Body of pancreas (tissue), 4 donors: ENCODE results near the gene CHST8. TPM values are rescaled to one million over a fixed set of nuclear protein-coding genes. Genes with fewer than 3 reads are reported as not detected.

Experiments used
- ATAC-seq: fragments of 150-250 bp; one replicate; pipeline ENCODE4 v1.9.1; 2016
- DNase-seq, 4 donors: peaks; one replicate each; pipeline ENCODE4 v3.0.0-alpha.2; 2019
- H3K27ac ChIP-seq, 4 donors: fragments of 200-600 bp; sonication (generic); 1 replicate in 3 of 4; 2 replicates in 1 of 4; pipeline versions ENCODE4 v1.5.1 to v1.6.1; 2016 to 2019; ENCODE audit warnings: mild to moderate bottlenecking in 1 of 4, mixed read lengths in 1 of 4, moderate library complexity in 1 of 4
- H3K27me3 ChIP-seq, 2 donors: fragments of 200-600 bp; sonication (generic); one replicate each; pipeline ENCODE4 v1.6.0; 2016; ENCODE audit warnings: mild to moderate bottlenecking in 1 of 2
- H3K36me3 ChIP-seq, 2 donors: fragments of 200-600 bp; sonication (generic); replicated peaks in 1 of 2; 2 replicates each; pipeline ENCODE4 v1.5.1; 2016; ENCODE audit warnings: low read depth in 2 of 2; ENCODE audit not compliant: insufficient read depth in 1 of 2
- H3K4me1 ChIP-seq: fragments of 200-600 bp; sonication (generic); one replicate; pipeline ENCODE4 v1.6.0; 2016
- H3K4me3 ChIP-seq, 2 donors: fragments of 200-600 bp; sonication (generic); 1 replicate in 1 of 2; 2 replicates in 1 of 2; pipeline ENCODE4 v1.5.1; 2016 to 2019
- H3K9me3 ChIP-seq, 3 donors: fragments of 200-600 bp; sonication (generic); 1 replicate in 2 of 3; 2 replicates in 1 of 3; pipeline ENCODE4 v1.5.1; 2016
- POLR2A ChIP-seq, 3 donors: fragments of 450-650 bp; IDR thresholded peaks; one replicate each; pipeline ENCODE4 v1.6.1; 2016; ENCODE audit warnings: antibody characterized with exemption in 3 of 3, mild to moderate bottlenecking in 2 of 3
- WGBS, 2 donors: methylation state at CpG; one replicate each; pipeline ENCODE4 v1.1.5; 2017; 5-methylcytosine and 5-hydroxymethylcytosine counted together
- intact Hi-C: fragments of 100-400 bp; cut with DNase I; formaldehyde crosslinking; loops from one replicate; pipeline ENCODE4 v1.15.1; 2023
- total RNA-seq, 2 donors: library from RNA; depleted of rRNA; stranded (reverse); fragments of >200 nt; gene quantifications; one replicate each; pipeline ENCODE4 v1.1.0, GENCODE V29; 2016
- TF ChIP-seq, protein P1 (sequence below), 7 experiments: fragments of 450-650 bp in 4 of 7; fragments of 200-600 bp in 3 of 7; sonication (generic) in 3 of 7; IDR thresholded peaks; one replicate each; pipeline ENCODE4 v1.5.1; 2016 to 2019; ENCODE audit warnings: antibody characterized with exemption in 7 of 7

Gene CHST8
- total RNA-seq, 2 donors from 2014 or later: 0.26 TPM; not detected in 1

DNA sequence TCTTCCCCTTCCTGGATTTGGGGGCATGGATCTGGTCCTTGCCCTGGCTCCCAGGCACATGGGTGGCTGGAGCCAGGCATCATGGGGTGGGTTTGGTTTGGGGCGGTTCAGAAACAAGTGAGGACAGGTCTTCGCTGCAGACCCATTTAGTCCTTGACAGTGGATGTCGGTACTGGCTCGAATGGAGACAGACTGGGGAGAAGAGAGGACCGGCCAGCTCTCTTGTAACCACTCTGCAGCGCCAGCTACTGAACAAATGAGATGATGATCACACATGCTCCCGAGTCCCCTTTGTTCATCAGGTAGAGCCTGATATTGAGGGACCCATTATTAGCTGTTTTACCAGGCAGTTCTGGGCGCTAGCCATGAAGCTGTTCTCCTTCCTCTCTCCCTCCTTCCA is 64.5 kb downstream of the CHST8 start:
- no peak for ATAC-seq
- Histone ChIP-seq H3K4me1 (peaks cover 10% of the 10 kb centered on the region), H3K9me3 (no peaks in the 10 kb centered on the region), H3K27me3 (peaks cover 0 to 8% of the 10 kb centered on the region in 2 donors), H3K27ac (no peak overlapping the region), H3K36me3 (no peaks in the 10 kb centered on the region), H3K4me3 (no peak overlapping the region)
- DNase-seq: no peak
- no peak for TF ChIP-seq POLR2A (IDR thresholded peaks at IDR 0.05)
- TF ChIP-seq, protein P1, sequence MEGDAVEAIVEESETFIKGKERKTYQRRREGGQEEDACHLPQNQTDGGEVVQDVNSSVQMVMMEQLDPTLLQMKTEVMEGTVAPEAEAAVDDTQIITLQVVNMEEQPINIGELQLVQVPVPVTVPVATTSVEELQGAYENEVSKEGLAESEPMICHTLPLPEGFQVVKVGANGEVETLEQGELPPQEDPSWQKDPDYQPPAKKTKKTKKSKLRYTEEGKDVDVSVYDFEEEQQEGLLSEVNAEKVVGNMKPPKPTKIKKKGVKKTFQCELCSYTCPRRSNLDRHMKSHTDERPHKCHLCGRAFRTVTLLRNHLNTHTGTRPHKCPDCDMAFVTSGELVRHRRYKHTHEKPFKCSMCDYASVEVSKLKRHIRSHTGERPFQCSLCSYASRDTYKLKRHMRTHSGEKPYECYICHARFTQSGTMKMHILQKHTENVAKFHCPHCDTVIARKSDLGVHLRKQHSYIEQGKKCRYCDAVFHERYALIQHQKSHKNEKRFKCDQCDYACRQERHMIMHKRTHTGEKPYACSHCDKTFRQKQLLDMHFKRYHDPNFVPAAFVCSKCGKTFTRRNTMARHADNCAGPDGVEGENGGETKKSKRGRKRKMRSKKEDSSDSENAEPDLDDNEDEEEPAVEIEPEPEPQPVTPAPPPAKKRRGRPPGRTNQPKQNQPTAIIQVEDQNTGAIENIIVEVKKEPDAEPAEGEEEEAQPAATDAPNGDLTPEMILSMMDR (IDR thresholded peaks at IDR 0.05): no peak
- 49 to 73% methylated on average over 7 to 8 of the region's 8 CpGs for WGBS, 2 donors
- intact Hi-C loops: no loop called here

DNA sequence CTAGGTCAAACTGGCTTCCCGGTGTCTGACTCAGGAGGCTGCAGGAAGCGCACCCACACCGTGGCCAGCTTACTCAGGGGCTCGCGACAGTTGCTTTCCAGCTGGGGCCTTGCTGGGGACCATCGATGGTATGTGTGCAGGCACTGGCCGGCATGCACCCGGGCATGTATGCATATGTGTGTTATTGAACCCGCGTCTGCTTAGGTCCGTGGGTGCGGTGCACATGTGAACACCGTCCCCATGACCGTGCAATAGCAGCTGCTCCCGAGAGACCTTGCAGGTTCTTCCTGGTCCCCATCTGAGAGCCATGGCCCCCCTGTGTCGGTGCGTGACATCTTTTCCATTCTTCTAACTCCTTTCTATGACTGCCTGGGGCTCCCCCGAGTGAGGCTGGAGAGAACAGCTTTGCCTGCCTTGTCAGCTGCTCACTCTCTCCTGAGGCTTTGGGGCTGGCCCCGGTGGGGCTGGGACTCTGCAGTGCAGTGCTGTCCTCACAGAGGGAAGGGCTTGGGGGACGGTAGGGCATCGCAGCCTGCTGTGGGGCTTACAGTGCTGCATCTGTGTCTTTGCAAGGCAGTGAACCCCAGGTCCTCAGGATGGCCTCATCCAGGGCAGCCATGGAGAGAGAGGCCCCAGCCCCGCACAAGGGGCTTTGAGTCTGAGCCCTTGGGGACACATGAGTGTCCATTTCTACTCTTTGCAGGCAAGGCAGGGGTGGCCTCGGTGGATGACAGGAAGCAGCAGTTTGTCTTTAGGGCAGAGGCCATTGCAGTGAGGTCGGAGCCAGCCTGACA is 65.1 kb downstream of the CHST8 start:
- ATAC-seq (no peak), DNase-seq (no peak)
- H3K27me3 ChIP-seq: peaks cover 0 to 8% of the 10 kb centered on the region in 2 donors
- intact Hi-C loops: no loop called here
- H3K9me3 ChIP-seq: no peaks in the 10 kb centered on the region
- no peak overlapping the region for H3K27ac ChIP-seq
- H3K36me3 ChIP-seq: no peaks in the 10 kb centered on the region
- 48 to 66% methylated on average over 15 to 24 of the region's 24 CpGs for WGBS, 2 donors
- no peak for TF ChIP-seq POLR2A (IDR thresholded peaks at IDR 0.05)
- TF ChIP-seq, protein P1 (IDR thresholded peaks at IDR 0.05): no peak
- H3K4me3 ChIP-seq: no peak overlapping the region
- peaks cover 10% of the 10 kb centered on the region for H3K4me1 ChIP-seq

DNA sequence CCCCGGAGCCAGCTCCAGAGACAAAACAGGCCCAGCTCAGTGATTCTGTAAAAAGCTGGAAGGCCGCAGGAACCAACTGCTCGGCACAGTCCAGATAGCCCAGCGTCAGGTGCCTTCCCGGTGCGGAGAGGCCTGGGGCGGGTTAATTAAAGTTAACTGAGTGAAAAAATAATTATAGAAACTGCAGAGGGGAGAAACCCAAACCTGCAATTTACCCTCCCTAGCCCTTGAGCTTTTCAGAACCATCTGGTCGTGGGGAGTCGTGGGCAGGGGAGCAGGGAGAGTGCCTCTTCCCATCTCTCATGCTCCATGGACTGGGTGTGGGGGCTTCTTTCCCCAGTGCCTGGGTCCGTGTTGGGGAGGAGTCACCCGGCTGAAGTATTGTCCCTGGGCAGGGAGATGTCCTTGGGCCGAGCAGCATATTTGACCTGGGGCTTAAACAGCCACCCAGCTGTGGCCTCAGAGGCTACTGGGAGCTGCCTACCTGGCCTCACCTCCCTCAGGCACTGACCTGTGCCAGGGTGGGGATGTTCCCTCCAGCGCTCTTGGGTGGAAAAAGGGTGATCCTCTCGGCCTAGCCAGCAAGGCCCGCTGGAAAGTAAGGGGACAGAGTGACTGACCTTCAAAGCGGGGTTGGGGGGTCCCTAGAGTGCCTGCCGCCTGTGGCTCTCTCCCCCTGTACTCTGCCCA is 65.9 kb downstream of the CHST8 start:
- TF ChIP-seq, protein P1 (IDR thresholded peaks at IDR 0.05): no peak
- TF ChIP-seq POLR2A (IDR thresholded peaks at IDR 0.05): no peak
- DNase-seq (no peak), ATAC-seq (no peak)
- no peaks in the 10 kb centered on the region for H3K36me3 ChIP-seq
- H3K9me3 ChIP-seq: no peaks in the 10 kb centered on the region
- intact Hi-C loops: no loop called here
- H3K4me3 ChIP-seq: no peak overlapping the region
- H3K27ac ChIP-seq: no peak overlapping the region
- peaks cover 10% of the 10 kb centered on the region for H3K4me1 ChIP-seq
- 54 to 58% methylated on average over 11 to 17 of the region's 17 CpGs for WGBS, 2 donors
- peaks cover 0 to 8% of the 10 kb centered on the region in 2 donors for H3K27me3 ChIP-seq

DNA sequence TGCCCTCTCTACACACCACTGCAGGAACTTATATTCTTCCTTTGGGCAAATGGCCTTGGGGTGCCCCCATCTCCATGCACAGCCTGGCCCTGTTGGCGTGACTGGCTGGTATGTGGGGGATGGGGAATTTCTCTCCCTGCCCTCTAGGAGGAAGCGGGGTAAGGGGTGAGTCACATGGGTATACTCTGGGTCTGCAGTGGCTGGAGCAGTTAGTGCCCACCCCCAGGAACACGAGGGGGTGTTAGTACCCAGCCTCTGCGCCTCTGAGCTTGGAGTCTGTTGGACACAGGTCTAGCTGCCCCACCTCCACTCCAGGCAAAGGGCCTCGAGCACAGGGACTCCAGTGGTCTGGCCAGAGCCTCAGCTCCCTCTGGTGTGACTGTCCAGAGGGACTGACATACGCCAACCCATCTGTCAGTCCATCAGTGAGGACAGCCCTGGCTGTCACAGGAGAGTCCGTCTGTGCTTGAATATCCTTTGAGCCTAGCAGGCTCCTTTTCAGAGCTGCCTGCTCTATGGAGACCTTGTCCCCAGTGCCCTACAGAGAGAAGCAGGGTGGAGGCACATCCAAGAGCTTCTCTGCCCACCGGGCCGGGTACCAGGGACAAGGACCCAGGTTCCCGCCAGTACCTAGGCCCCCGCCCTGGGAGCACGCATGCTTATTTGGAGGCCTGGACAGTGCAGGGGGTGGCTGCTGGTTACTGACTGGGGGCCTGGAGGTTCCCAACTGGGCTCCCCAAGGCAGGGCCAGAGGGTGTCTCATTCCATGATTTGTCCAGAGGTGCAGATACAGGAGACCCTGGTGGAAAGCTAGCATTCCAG is 66.6 kb downstream of the CHST8 start:
- TF ChIP-seq POLR2A (IDR thresholded peaks at IDR 0.05): no peak
- TF ChIP-seq, protein P1 (IDR thresholded peaks at IDR 0.05): no peak
- no peaks in the 10 kb centered on the region for H3K36me3 ChIP-seq
- no peaks in the 10 kb centered on the region for H3K9me3 ChIP-seq
- intact Hi-C loops: no loop called here
- DNase-seq: no peak
- 62 to 67% methylated on average over 10 of the region's 12 CpGs for WGBS, 2 donors
- no peak overlapping the region for H3K27ac ChIP-seq
- H3K4me1 ChIP-seq: peaks cover 10% of the 10 kb centered on the region
- no peak for ATAC-seq
- peaks cover 0 to 8% of the 10 kb centered on the region in 2 donors for H3K27me3 ChIP-seq
- no peak overlapping the region for H3K4me3 ChIP-seq
